HEK293 (cell line): ENCODE results near the gene MSH2.

Experiments used
- CTCF ChIA-PET: fragments of 350-600 bp; formaldehyde crosslinking; extraction: SDS; loops from one replicate; lab custom pipeline; 2021; ENCODE audit warnings: antibody characterized with exemption; lab: Yijun Ruan, JAX
- POLR2A ChIA-PET: fragments of 300-600 bp; formaldehyde crosslinking; extraction: SDS; loops from one replicate; lab custom pipeline; 2020; ENCODE audit warnings: antibody characterized with exemption, inconsistent platforms; lab: Yijun Ruan, JAX
- H3K27ac ChIP-seq: fragments of 200-500 bp; sonication (Bioruptor generic); 2 replicates; pipeline ENCODE4 v1.5.1; 2014; ENCODE audit warnings: low read depth, low read length, control low read depth, inconsistent platforms; ENCODE audit errors: extremely low read depth
- H3K36me3 ChIP-seq, 2 experiments: fragments of 200-500 bp in 1 of 2; sonication (Bioruptor generic) in 1 of 2; 1 replicate in 1 of 2; 2 replicates in 1 of 2; pipeline ENCODE4 v1.5.1; 2014 to 2017; ENCODE audit warnings: inconsistent platforms in 2 of 2, low read length in 2 of 2; ENCODE audit not compliant: control insufficient read depth in 2 of 2, insufficient read depth in 1 of 2
- H3K4me1 ChIP-seq: fragments of 200-500 bp; sonication (Bioruptor generic); 2 replicates; pipeline ENCODE4 v1.5.1; 2014; ENCODE audit warnings: mild to moderate bottlenecking, low read length, inconsistent platforms; ENCODE audit not compliant: control insufficient read depth, insufficient read depth
- H3K4me3 ChIP-seq: 2 replicates; pipeline ENCODE4 v1.5.1; 2011; ENCODE audit warnings: low read depth, mild to moderate bottlenecking, control low read depth, low read length, moderate library complexity
- H3K9me3 ChIP-seq: fragments of 200-500 bp; sonication (Bioruptor generic); 2 replicates; pipeline ENCODE4 v1.5.1; 2014; ENCODE audit warnings: low read depth, low read length, inconsistent platforms; ENCODE audit not compliant: control insufficient read depth, insufficient read depth
- EGR2 ChIP-seq: fragments of 450-650 bp; formaldehyde crosslinking; IDR thresholded peaks from 2 replicates; pipeline ENCODE4 v1.5.1; 2016; ENCODE audit warnings: low read depth, missing biosample characterization, missing genetic modification characterization
- HOXA7 ChIP-seq: sonication (generic); formaldehyde crosslinking; IDR thresholded peaks from 2 replicates; pipeline ENCODE4 v1.8.1; 2022; ENCODE audit warnings: missing genetic modification reagents, borderline replicate concordance
- PRDM1 ChIP-seq: fragments of 450-650 bp; formaldehyde crosslinking; IDR thresholded peaks from 2 replicates; pipeline ENCODE4; 2016; ENCODE audit warnings: missing biosample characterization, missing genetic modification characterization
- SETDB1 ChIP-seq: IDR thresholded peaks from one replicate; pipeline ENCODE4 v1.6.1; 2017; ENCODE audit warnings: mild to moderate bottlenecking, low read length, moderate library complexity, mixed read lengths; ENCODE audit not compliant: insufficient read length
- SP7 ChIP-seq: fragments of 450-650 bp; formaldehyde crosslinking; IDR thresholded peaks from 2 replicates; pipeline ENCODE4 v1.5.1; 2016; ENCODE audit warnings: missing biosample characterization, missing genetic modification characterization
- WT1 ChIP-seq: fragments of 450-650 bp; formaldehyde crosslinking; IDR thresholded peaks from 2 replicates; pipeline ENCODE4 v1.5.1; 2016; ENCODE audit warnings: missing biosample characterization, missing genetic modification characterization
- ZBTB17 ChIP-seq: fragments of 450-650 bp; formaldehyde crosslinking; IDR thresholded peaks from 2 replicates; pipeline ENCODE4 v1.5.1; 2016; ENCODE audit warnings: missing biosample characterization, missing genetic modification characterization
- ZBTB48 ChIP-seq: fragments of 450-650 bp; formaldehyde crosslinking; IDR thresholded peaks from 2 replicates; pipeline ENCODE4 v1.5.1; 2016; ENCODE audit warnings: missing biosample characterization, missing genetic modification characterization
- ZBTB7A ChIP-seq: fragments of 450-650 bp; formaldehyde crosslinking; IDR thresholded peaks from 2 replicates; pipeline ENCODE4 v1.5.1; 2016; ENCODE audit warnings: low read depth, missing biosample characterization, missing genetic modification characterization
- ZNF121 ChIP-seq: fragments of 450-650 bp; formaldehyde crosslinking; IDR thresholded peaks from 2 replicates; pipeline ENCODE4 v1.5.1; 2016; ENCODE audit warnings: missing biosample characterization, missing genetic modification characterization
- ZNF184 ChIP-seq: fragments of 450-650 bp; IDR thresholded peaks from 2 replicates; pipeline ENCODE4 v1.5.1; 2018; ENCODE audit warnings: missing biosample characterization, mild to moderate bottlenecking, missing genetic modification characterization
- ZNF302 ChIP-seq: fragments of 450-650 bp; formaldehyde crosslinking; IDR thresholded peaks from 2 replicates; pipeline ENCODE4 v1.5.1; 2016; ENCODE audit warnings: missing biosample characterization, missing genetic modification characterization, low read depth
- ZNF324 ChIP-seq: fragments of 450-650 bp; formaldehyde crosslinking; IDR thresholded peaks from 2 replicates; pipeline ENCODE4 v1.5.1; 2016; ENCODE audit warnings: missing biosample characterization, missing genetic modification characterization
- ZNF391 ChIP-seq: fragments of 450-650 bp; formaldehyde crosslinking; IDR thresholded peaks from 2 replicates; pipeline ENCODE4 v1.5.1; 2016; ENCODE audit warnings: low read depth, missing biosample characterization, missing genetic modification characterization, borderline replicate concordance
- ZNF416 ChIP-seq: fragments of 450-650 bp; formaldehyde crosslinking; IDR thresholded peaks from 2 replicates; pipeline ENCODE4 v1.5.1; 2016; ENCODE audit warnings: missing biosample characterization, missing genetic modification characterization
- ZNF558 ChIP-seq: fragments of 450-650 bp; formaldehyde crosslinking; IDR thresholded peaks from 2 replicates; pipeline ENCODE4 v1.5.1; 2016; ENCODE audit warnings: missing biosample characterization, missing genetic modification characterization
- ZNF560 ChIP-seq: fragments of 450-650 bp; formaldehyde crosslinking; IDR thresholded peaks from 2 replicates; pipeline ENCODE4 v1.5.1; 2017; ENCODE audit warnings: missing biosample characterization, missing genetic modification characterization, borderline replicate concordance
- ZNF621 ChIP-seq: fragments of 450-650 bp; formaldehyde crosslinking; IDR thresholded peaks from 2 replicates; pipeline ENCODE4 v1.5.1; 2017; ENCODE audit warnings: missing biosample characterization, missing genetic modification characterization
- ZNF624 ChIP-seq: fragments of 450-650 bp; formaldehyde crosslinking; IDR thresholded peaks from 2 replicates; pipeline ENCODE4 v1.5.1; 2017; ENCODE audit warnings: missing biosample characterization, missing genetic modification characterization
- ZSCAN30 ChIP-seq: fragments of 450-650 bp; IDR thresholded peaks from 2 replicates; pipeline ENCODE4 v1.5.1; 2018; ENCODE audit warnings: missing biosample characterization, mild to moderate bottlenecking, missing genetic modification characterization, moderate library complexity
- ZXDB ChIP-seq: fragments of 450-650 bp; formaldehyde crosslinking; IDR thresholded peaks from 2 replicates; pipeline ENCODE4 v1.5.1; 2016; ENCODE audit warnings: missing biosample characterization, missing genetic modification characterization
- TF ChIP-seq, protein P1 (sequence below): fragments of 450-650 bp; formaldehyde crosslinking; IDR thresholded peaks from 2 replicates; pipeline ENCODE4 v1.5.1; 2016; ENCODE audit warnings: missing biosample characterization, missing genetic modification characterization
- TF ChIP-seq, protein P2 (sequence below): fragments of 450-650 bp; formaldehyde crosslinking; IDR thresholded peaks from 2 replicates; pipeline ENCODE4 v1.5.1; 2016; ENCODE audit warnings: missing biosample characterization, missing genetic modification characterization
- TF ChIP-seq, protein P3 (sequence below): fragments of 450-650 bp; formaldehyde crosslinking; IDR thresholded peaks from 2 replicates; pipeline ENCODE4 v1.5.1; 2016; ENCODE audit warnings: missing biosample characterization, missing genetic modification characterization
- TF ChIP-seq, protein P4 (sequence below): fragments of 450-650 bp; formaldehyde crosslinking; IDR thresholded peaks from 2 replicates; pipeline ENCODE4 v1.5.1; 2016; ENCODE audit warnings: missing biosample characterization, missing genetic modification characterization, low read depth

Gene MSH2

DNA sequence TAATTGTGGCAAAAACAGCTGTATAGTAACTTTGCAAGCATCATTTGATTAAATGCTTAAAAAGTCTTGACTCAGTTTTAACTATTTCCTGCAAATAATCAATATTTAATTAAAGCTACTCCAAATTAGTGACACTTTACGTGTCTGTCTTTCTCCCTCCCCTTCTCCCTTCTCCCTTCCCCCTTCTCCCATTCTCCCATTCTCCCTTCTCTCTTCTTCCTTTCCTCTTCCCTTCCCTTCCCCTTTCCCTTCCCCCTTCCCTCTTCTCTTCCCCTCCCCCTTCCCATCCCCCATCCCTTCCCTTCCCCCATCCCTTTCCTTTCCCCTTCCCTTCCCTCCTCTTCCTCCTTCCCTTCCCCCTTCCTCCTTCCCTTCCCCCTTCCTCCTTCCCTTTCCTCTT lies 76.9 kb downstream of the MSH2 start:
- Histone ChIP-seq H3K4me3 (no peak overlapping the region), H3K9me3 (no peaks in the 10 kb centered on the region), H3K36me3 (peaks cover 46 to 72% of the 10 kb centered on the region in 2 experiments), H3K4me1 (no peaks in the 10 kb centered on the region), H3K27ac (no peak overlapping the region)
- ChIA-PET POLR2A (no interaction called here), CTCF (no interaction called here)
- TF ChIP-seq ZNF624 (tag by site-specific recombination) (no peak), ZNF416 (tag by site-specific recombination) (no peak), ZBTB48 (tag by site-specific recombination) (no peak), EGR2 (no peak), ZNF391 (tag by site-specific recombination) (no peak), PRDM1 (tag by site-specific recombination) (peak; percentile 79)
- TF ChIP-seq, protein P1, sequence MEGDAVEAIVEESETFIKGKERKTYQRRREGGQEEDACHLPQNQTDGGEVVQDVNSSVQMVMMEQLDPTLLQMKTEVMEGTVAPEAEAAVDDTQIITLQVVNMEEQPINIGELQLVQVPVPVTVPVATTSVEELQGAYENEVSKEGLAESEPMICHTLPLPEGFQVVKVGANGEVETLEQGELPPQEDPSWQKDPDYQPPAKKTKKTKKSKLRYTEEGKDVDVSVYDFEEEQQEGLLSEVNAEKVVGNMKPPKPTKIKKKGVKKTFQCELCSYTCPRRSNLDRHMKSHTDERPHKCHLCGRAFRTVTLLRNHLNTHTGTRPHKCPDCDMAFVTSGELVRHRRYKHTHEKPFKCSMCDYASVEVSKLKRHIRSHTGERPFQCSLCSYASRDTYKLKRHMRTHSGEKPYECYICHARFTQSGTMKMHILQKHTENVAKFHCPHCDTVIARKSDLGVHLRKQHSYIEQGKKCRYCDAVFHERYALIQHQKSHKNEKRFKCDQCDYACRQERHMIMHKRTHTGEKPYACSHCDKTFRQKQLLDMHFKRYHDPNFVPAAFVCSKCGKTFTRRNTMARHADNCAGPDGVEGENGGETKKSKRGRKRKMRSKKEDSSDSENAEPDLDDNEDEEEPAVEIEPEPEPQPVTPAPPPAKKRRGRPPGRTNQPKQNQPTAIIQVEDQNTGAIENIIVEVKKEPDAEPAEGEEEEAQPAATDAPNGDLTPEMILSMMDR (tag by site-specific recombination) = no peak

DNA sequence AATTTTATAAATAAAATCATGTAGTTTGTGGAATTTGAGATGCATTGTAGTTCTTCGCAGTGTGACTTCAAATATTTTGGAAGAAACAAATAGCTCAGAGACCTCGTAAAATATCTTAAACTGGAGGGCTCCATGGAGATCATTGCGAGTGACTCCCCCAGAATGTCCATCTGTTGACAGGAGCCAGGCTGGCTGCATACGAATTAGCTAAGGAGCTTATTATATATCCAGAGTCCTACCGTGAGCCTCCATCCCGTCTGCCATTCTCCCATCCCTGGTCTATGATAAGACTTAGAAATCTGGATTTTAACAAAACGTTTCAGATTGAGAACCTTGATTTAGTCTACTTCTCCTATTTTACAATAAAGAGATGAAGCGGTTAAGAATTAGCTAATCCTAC lies 80.2 kb downstream of the MSH2 start:
- no peak overlapping the region for H3K4me3 ChIP-seq
- ChIA-PET POLR2A (no interaction called here), CTCF (interaction anchor here (0.6 kb wide), 2 partner anchors 13 to 256 kb away, joined by 3 to 4 read pairs; no protein-coding TSS in a partner anchor)
- no peak overlapping the region for H3K27ac ChIP-seq
- peaks cover 27 to 46% of the 10 kb centered on the region in 2 experiments for H3K36me3 ChIP-seq
- H3K4me1 ChIP-seq = no peaks in the 10 kb centered on the region
- TF ChIP-seq ZNF121 (tag by site-specific recombination) = no peak
- no peak for TF ChIP-seq HOXA7 (CRISPR knock-in tag)
- TF ChIP-seq ZNF324 (tag by site-specific recombination) = no peak
- no peak for TF ChIP-seq WT1 (tag by site-specific recombination)
- TF ChIP-seq ZNF302 (tag by site-specific recombination) = no peak
- TF ChIP-seq, protein P2, sequence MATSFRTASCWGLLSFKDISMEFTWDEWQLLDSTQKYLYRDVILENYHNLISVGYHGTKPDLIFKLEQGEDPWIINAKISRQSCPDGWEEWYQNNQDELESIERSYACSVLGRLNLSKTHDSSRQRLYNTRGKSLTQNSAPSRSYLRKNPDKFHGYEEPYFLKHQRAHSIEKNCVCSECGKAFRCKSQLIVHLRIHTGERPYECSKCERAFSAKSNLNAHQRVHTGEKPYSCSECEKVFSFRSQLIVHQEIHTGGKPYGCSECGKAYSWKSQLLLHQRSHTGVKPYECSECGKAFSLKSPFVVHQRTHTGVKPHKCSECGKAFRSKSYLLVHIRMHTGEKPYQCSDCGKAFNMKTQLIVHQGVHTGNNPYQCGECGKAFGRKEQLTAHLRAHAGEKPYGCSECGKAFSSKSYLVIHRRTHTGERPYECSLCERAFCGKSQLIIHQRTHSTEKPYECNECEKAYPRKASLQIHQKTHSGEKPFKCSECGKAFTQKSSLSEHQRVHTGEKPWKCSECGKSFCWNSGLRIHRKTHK (tag by site-specific recombination) = no peak
- TF ChIP-seq ZBTB7A (tag by site-specific recombination) = no peak
- TF ChIP-seq ZSCAN30 = no peak
- TF ChIP-seq ZNF184 = no peak
- no peak for TF ChIP-seq ZNF560
- no peak for TF ChIP-seq ZNF621 (tag by site-specific recombination)
- no peak for TF ChIP-seq SETDB1
- TF ChIP-seq ZXDB (tag by site-specific recombination) = no peak
- TF ChIP-seq, protein P3, sequence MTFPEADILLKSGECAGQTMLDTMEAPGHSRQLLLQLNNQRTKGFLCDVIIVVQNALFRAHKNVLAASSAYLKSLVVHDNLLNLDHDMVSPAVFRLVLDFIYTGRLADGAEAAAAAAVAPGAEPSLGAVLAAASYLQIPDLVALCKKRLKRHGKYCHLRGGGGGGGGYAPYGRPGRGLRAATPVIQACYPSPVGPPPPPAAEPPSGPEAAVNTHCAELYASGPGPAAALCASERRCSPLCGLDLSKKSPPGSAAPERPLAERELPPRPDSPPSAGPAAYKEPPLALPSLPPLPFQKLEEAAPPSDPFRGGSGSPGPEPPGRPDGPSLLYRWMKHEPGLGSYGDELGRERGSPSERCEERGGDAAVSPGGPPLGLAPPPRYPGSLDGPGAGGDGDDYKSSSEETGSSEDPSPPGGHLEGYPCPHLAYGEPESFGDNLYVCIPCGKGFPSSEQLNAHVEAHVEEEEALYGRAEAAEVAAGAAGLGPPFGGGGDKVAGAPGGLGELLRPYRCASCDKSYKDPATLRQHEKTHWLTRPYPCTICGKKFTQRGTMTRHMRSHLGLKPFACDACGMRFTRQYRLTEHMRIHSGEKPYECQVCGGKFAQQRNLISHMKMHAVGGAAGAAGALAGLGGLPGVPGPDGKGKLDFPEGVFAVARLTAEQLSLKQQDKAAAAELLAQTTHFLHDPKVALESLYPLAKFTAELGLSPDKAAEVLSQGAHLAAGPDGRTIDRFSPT (tag by site-specific recombination) = no peak
- TF ChIP-seq ZBTB17 (tag by site-specific recombination) = no peak
- TF ChIP-seq SP7 (tag by site-specific recombination) = no peak
- no peak for TF ChIP-seq ZNF558 (tag by site-specific recombination)
- TF ChIP-seq, protein P4, sequence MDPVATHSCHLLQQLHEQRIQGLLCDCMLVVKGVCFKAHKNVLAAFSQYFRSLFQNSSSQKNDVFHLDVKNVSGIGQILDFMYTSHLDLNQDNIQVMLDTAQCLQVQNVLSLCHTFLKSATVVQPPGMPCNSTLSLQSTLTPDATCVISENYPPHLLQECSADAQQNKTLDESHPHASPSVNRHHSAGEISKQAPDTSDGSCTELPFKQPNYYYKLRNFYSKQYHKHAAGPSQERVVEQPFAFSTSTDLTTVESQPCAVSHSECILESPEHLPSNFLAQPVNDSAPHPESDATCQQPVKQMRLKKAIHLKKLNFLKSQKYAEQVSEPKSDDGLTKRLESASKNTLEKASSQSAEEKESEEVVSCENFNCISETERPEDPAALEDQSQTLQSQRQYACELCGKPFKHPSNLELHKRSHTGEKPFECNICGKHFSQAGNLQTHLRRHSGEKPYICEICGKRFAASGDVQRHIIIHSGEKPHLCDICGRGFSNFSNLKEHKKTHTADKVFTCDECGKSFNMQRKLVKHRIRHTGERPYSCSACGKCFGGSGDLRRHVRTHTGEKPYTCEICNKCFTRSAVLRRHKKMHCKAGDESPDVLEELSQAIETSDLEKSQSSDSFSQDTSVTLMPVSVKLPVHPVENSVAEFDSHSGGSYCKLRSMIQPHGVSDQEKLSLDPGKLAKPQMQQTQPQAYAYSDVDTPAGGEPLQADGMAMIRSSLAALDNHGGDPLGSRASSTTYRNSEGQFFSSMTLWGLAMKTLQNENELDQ (tag by site-specific recombination) = no peak
- no peaks in the 10 kb centered on the region for H3K9me3 ChIP-seq
